A673 (cell line): Measurements from ENCODE around the gene C16orf74. TPM values are rescaled to one million over a fixed set of nuclear protein-coding genes. Genes with fewer than 3 reads are reported as not detected.

Experiments used
- BruUV-seq: library from RNA; stranded (reverse); fragments of 400-500 nt; replicated peaks from 2 replicates; lab custom pipeline; 2021; lab: Mats Ljungman, UMichigan
- CTCF ChIA-PET: fragments of 300-600 bp; sonication (Branson Sonifier 250); formaldehyde crosslinking; loops from one replicate; lab custom pipeline; 2022; ENCODE audit warnings: antibody characterized with exemption; lab: Charles Lee
- POLR2A ChIA-PET: fragments of 300-600 bp; sonication (Branson Sonifier 250); formaldehyde crosslinking; loops from one replicate; lab custom pipeline; 2022; ENCODE audit warnings: antibody characterized with exemption; ENCODE audit not compliant: low non-redundant PET; lab: Charles Lee
- DNase-seq: peaks from one replicate; pipeline ENCODE4 v3.0.0-alpha.2; 2015; ENCODE audit warnings: low spot score
- H3K27ac ChIP-seq: fragments of 200-600 bp; sonication (generic); 2 replicates; pipeline ENCODE4 v1.5.1; 2016; ENCODE audit warnings: mixed run types, low read depth, mild to moderate bottlenecking, mixed read lengths, antibody characterized with exemption, low read length; ENCODE audit not compliant: poor library complexity, severe bottlenecking
- H3K27me3 ChIP-seq: fragments of 200-600 bp; sonication (generic); replicated peaks from 2 replicates; pipeline ENCODE4 v1.6.1; 2017; ENCODE audit warnings: mixed run types, low read depth, mild to moderate bottlenecking, mixed read lengths, antibody characterized with exemption, low read length; ENCODE audit not compliant: insufficient read depth, poor library complexity
- H3K36me3 ChIP-seq: fragments of 200-600 bp; sonication (generic); 2 replicates; pipeline ENCODE4 v1.6.1; 2016; ENCODE audit warnings: mixed run types, mild to moderate bottlenecking, mixed read lengths, antibody characterized with exemption, low read length; ENCODE audit not compliant: insufficient read depth, poor library complexity, severe bottlenecking
- H3K4me1 ChIP-seq: fragments of 200-600 bp; sonication (generic); 2 replicates; pipeline ENCODE4 v1.6.1; 2017; ENCODE audit warnings: mixed run types, mild to moderate bottlenecking, mixed read lengths, antibody characterized with exemption, low read length; ENCODE audit not compliant: insufficient read depth, poor library complexity, severe bottlenecking
- H3K4me3 ChIP-seq: fragments of 200-600 bp; sonication (generic); 2 replicates; pipeline ENCODE4 v1.5.1; 2016; ENCODE audit warnings: low read depth, mixed run types, mild to moderate bottlenecking, mixed read lengths, low read length; ENCODE audit not compliant: poor library complexity, severe bottlenecking
- H3K9me3 ChIP-seq: fragments of 200-600 bp; sonication (generic); 2 replicates; pipeline ENCODE4 v1.6.1; 2016; ENCODE audit warnings: mixed run types, low read depth, mild to moderate bottlenecking, mixed read lengths, antibody characterized with exemption, low read length; ENCODE audit not compliant: poor library complexity, severe bottlenecking
- CTCF ChIP-seq: fragments of 300-800, 200-600 bp; sonication (generic); conservative IDR thresholded peaks from 2 replicates; pipeline ENCODE4 v1.5.1; 2017; ENCODE audit warnings: low read depth, mild to moderate bottlenecking, antibody characterized with exemption, low read length, moderate library complexity, mixed read lengths
- EZH2 ChIP-seq: fragments of 200-600 bp; sonication (generic); IDR thresholded peaks from 2 replicates; pipeline ENCODE4 v1.6.1; 2017; ENCODE audit warnings: borderline replicate concordance, low read depth, mild to moderate bottlenecking, mixed read lengths, antibody characterized with exemption, low read length; ENCODE audit not compliant: poor library complexity, severe bottlenecking
- intact Hi-C: fragments of 100-400 bp; cut with micrococcal nuclease; formaldehyde crosslinking; loops from one replicate; pipeline ENCODE4 v1.10.0; 2022; ENCODE audit not compliant: unreplicated experiment
- total RNA-seq: library from RNA; stranded (reverse); gene quantifications from 2 replicates; pipeline ENCODE4 v1.2.3, GENCODE V29; 2021

Gene C16orf74
- total RNA-seq, 1 experiment from 2014 or later, result 3.8 TPM

DNA sequence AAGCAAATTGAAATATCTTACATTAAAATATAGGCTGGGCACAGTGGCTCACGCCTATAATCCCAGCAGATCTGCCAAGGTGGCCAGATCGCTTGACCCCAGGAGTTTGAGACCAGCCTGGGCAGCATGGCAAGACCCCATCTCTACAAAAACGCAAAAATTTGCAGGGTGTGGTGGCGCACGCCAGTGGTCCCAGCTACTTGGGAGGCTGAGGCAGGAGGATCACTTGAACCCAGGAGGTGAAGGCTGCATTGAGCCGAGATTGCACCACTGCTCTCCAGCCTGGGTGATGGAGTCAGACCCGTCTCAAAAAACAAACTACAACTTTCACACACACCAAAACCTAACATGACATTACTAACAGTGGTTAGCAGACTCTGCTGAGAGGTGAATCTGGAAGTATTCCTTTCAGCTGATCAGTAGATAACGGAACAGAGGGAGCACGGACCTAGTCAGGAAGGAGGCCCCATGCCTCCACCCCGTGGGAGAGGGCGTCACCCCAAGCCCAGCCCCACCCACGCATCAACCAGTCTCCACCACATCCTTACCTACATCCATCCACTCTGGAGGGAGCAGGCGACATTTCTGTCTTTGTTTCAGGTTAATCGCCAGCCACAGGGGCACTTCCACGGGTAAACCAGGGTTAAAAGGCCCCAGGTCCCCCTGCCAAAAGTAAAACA lies 63.8 kb downstream of the C16orf74 start:
- BruUV-seq, result TSS peak; percentile 27
- DNase-seq, result no peak
- POLR2A ChIA-PET, result no interaction called here
- TF ChIP-seq CTCF (no peak), EZH2 (no peak)
- peaks cover 24% of the 10 kb centered on the region for H3K36me3 ChIP-seq
- CTCF ChIA-PET, result no interaction called here
- H3K9me3 ChIP-seq, result no peaks in the 10 kb centered on the region
- intact Hi-C loops, result no loop called here
- no peaks in the 10 kb centered on the region for H3K27me3 ChIP-seq
- H3K27ac ChIP-seq, result peak overlapping the region; percentile 7
- no peaks in the 10 kb centered on the region for H3K4me1 ChIP-seq
- peak overlapping the region; percentile 91 for H3K4me3 ChIP-seq

DNA sequence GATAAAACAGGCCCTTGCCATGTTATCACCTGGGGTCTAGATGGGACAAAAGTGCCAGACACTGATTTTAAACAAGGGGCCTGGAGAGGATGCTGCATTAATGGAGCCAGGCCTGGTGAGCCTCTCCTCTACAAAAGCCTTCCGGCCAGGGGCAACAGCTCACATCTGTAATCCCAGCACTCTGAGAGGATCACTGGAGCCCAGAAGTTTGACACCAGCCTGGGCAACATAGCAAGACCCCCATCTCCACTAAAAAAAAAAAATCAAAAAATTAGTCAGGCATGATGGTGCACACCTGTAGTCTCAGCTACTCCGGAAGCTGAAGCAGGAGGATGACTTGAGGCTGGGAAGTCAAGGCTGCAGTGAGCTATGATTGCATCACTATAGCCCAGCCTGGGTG lies 65.6 kb downstream of the C16orf74 start:
- H3K27me3 ChIP-seq, result no peaks in the 10 kb centered on the region
- H3K4me3 ChIP-seq, result no peak overlapping the region
- H3K4me1 ChIP-seq, result no peaks in the 10 kb centered on the region
- DNase-seq, result no peak
- no peak overlapping the region for H3K27ac ChIP-seq
- peaks cover 42% of the 10 kb centered on the region for H3K36me3 ChIP-seq
- POLR2A ChIA-PET, result no interaction called here
- BruUV-seq, result no TSS peak
- intact Hi-C loops, result no loop called here
- CTCF ChIA-PET, result interaction anchor here (0.7 kb wide), 1 partner anchor 62 kb away, joined by 5 read pairs; no protein-coding TSS in a partner anchor
- TF ChIP-seq CTCF, result no peak
- no peaks in the 10 kb centered on the region for H3K9me3 ChIP-seq

GRCh38 chr16:85683363-85683762 lies 67.5 kb downstream of the C16orf74 start:
- ChIA-PET CTCF (interaction anchor here (1.6 kb wide), 1 partner anchor 67 kb away, joined by 3 read pairs; no protein-coding TSS in a partner anchor), POLR2A (no interaction called here)
- DNase-seq, result no peak
- Histone ChIP-seq H3K36me3 (peaks cover 61% of the 10 kb centered on the region), H3K4me3 (no peak overlapping the region), H3K27me3 (no peaks in the 10 kb centered on the region), H3K9me3 (no peaks in the 10 kb centered on the region), H3K27ac (no peak overlapping the region), H3K4me1 (no peaks in the 10 kb centered on the region)
- TF ChIP-seq CTCF (no peak), EZH2 (no peak)
- no TSS peak for BruUV-seq
- intact Hi-C loops, result no loop called here
